ENCODE results near the gene DLEC1. TPM values are rescaled to one million over a fixed set of nuclear protein-coding genes. Genes with fewer than 3 reads are reported as not detected.

The DLEC1 gene
- total and polyA plus RNA-seq, 9 of the 15 experiments (the other 6 are each of a cell fraction or from before 2014, with no cell fraction given), result 0.07 to 0.08 TPM; not detected in 7

DNA sequence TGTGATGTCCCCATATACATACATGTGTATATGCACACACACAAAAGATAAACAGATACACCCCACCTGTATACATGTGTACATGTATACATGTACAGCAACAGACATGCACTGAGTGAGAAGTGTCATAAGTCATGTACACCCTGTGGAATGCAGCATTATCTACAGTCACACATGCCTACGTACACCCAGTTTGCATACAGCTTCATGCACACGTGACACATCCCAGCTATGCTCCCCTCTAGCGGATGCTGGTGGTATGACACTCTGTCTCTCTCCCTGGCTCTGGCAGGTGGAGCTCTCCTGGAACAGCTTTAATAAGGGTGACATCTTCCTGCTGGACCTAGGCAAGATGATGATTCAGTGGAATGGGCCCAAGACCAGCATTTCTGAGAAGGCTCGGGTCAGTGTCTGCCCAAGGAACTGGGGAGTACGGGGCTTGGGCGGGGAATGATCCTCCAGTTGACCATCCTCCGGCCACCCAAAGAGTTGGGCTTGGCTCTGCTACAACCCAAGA, 42.2 kb upstream of the DLEC1 start (continued):
- TF ChIP-seq, protein P1, sequence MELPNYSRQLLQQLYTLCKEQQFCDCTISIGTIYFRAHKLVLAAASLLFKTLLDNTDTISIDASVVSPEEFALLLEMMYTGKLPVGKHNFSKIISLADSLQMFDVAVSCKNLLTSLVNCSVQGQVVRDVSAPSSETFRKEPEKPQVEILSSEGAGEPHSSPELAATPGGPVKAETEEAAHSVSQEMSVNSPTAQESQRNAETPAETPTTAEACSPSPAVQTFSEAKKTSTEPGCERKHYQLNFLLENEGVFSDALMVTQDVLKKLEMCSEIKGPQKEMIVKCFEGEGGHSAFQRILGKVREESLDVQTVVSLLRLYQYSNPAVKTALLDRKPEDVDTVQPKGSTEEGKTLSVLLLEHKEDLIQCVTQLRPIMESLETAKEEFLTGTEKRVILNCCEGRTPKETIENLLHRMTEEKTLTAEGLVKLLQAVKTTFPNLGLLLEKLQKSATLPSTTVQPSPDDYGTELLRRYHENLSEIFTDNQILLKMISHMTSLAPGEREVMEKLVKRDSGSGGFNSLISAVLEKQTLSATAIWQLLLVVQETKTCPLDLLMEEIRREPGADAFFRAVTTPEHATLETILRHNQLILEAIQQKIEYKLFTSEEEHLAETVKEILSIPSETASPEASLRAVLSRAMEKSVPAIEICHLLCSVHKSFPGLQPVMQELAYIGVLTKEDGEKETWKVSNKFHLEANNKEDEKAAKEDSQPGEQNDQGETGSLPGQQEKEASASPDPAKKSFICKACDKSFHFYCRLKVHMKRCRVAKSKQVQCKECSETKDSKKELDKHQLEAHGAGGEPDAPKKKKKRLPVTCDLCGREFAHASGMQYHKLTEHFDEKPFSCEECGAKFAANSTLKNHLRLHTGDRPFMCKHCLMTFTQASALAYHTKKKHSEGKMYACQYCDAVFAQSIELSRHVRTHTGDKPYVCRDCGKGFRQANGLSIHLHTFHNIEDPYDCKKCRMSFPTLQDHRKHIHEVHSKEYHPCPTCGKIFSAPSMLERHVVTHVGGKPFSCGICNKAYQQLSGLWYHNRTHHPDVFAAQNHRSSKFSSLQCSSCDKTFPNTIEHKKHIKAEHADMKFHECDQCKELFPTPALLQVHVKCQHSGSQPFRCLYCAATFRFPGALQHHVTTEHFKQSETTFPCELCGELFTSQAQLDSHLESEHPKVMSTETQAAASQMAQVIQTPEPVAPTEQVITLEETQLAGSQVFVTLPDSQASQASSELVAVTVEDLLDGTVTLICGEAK (IDR thresholded peaks at IDR 0.05), result 0 out of 2 replicates have a peak, but pooled peaks have one; percentile 43
- TF ChIP-seq, protein P1 (CRISPR knock-in tag; IDR thresholded peaks at IDR 0.05), result no peak
- TF ChIP-seq CXXC5 (CRISPR knock-in tag; IDR thresholded peaks at IDR 0.05) (peak; percentile 57; the same call in 1 of the 2 replicates), THRAP3 (IDR thresholded peaks at IDR 0.05; ENCODE audit: borderline replicate concordance) (0 out of 2 replicates have a peak, but pooled peaks have one; percentile 37), PHB2 (IDR thresholded peaks at IDR 0.05; ENCODE audit: low read depth) (no peak), TRIM24 (IDR thresholded peaks at IDR 0.05) (peak; percentile 30 to 55; a peak in 1 of 4 replicates), RB1 (IDR thresholded peaks at IDR 0.05; ENCODE audit: low read depth) (peak; percentile 75; the same call in 1 of the 2 replicates)
